Peyer's patch (tissue), 4 donors: ENCODE measurements around the gene COL26A1.

Experiments
- POLR2A ChIP-seq, 2 donors: fragments of 450-650 bp; IDR thresholded peaks; one replicate each; pipeline ENCODE4 v1.5.1; 2017; ENCODE audit warnings: antibody characterized with exemption in 2 of 2, mild to moderate bottlenecking in 2 of 2, moderate library complexity in 2 of 2
- TF ChIP-seq, protein P1 (sequence below), 6 experiments: fragments of 450-650 bp in 4 of 6; fragments of 200-600 bp in 2 of 6; sonication (generic) in 1 of 6; IDR thresholded peaks; one replicate each; pipeline ENCODE4 v1.5.1; 2017 to 2019; ENCODE audit warnings: antibody characterized with exemption in 6 of 6, mild to moderate bottlenecking in 3 of 6, moderate library complexity in 1 of 6

DNA sequence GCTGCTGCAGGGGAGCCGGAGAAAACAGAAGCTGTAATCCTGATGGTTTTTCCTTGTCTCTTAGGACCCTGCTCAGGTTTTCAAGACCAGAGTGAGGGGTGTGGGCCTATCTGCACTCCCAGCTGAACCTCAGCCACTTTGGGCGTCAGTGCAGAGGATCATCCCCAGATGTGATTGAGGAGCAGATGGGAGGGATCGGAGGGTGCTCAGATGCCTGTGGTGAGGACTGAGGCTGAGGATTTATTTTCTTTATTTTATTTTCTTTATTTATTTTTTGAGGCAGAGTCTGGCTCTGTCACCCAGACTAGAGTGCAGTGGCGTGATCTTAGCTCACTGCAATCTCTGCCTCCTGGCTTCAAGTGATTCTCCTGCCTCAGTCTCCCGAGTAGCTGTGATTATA lies 13.9 kb downstream of the COL26A1 start:
- TF ChIP-seq, protein P1, sequence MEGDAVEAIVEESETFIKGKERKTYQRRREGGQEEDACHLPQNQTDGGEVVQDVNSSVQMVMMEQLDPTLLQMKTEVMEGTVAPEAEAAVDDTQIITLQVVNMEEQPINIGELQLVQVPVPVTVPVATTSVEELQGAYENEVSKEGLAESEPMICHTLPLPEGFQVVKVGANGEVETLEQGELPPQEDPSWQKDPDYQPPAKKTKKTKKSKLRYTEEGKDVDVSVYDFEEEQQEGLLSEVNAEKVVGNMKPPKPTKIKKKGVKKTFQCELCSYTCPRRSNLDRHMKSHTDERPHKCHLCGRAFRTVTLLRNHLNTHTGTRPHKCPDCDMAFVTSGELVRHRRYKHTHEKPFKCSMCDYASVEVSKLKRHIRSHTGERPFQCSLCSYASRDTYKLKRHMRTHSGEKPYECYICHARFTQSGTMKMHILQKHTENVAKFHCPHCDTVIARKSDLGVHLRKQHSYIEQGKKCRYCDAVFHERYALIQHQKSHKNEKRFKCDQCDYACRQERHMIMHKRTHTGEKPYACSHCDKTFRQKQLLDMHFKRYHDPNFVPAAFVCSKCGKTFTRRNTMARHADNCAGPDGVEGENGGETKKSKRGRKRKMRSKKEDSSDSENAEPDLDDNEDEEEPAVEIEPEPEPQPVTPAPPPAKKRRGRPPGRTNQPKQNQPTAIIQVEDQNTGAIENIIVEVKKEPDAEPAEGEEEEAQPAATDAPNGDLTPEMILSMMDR (IDR thresholded peaks at IDR 0.05), result no peak
- no peak for TF ChIP-seq POLR2A (IDR thresholded peaks at IDR 0.05)
